GM18868 (cell line): Measurements from ENCODE around the gene FRMD4A.

ENCODE experiments used
- ATAC-seq: cut with Tn5 transposase; IDR thresholded peaks from one replicate; pipeline ENCODE4 v1.9.1; 2021; ENCODE audit warnings: mild to moderate bottlenecking, moderate library complexity; ENCODE audit not compliant: unreplicated experiment

FRMD4A gene

DNA sequence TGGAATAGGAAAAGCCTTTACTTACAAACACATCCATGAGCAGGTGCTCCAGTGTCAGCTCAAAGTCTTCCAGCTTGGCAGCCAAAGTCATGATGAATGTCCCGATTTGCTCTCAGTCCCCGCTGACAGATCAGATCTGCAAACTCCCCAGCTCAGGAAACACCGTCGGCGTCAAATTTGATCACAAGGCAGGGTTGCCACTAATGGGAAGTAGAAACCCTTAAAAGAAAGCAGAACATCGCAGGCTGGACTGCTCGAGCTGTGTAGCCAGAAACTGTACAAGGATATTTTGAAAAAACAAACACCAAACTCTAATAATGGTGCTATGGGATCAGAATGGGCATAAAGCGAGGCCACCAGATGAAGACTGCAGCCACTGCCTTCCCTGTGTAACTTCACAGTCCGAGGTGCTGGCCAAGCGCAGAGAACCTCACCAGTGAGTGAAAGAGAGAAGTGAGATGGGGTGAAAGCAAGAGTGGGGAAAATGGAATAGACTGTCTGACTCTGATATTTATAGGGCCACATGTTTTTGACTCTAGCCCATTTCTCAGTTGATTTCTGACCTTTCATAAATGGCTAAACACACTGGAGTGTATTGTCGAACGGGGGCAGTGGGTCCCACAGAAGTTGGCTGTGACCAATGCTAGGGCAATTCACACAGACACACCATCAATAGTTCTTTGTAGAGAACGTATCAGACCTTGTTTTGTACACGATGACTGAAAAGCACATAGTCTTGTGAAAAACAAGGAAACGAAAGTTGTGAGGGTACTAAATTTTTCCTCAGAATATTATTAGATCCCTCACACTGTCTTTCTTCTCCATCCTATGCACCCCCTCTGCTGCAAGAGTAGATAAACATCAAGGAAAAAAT lies 306.2 kb downstream of the FRMD4A start:
- peak; percentile 40 for ATAC-seq

GRCh38 chr10:14023673-14024328 lies 306.9 kb downstream of the FRMD4A start:
- ATAC-seq, result no peak

DNA sequence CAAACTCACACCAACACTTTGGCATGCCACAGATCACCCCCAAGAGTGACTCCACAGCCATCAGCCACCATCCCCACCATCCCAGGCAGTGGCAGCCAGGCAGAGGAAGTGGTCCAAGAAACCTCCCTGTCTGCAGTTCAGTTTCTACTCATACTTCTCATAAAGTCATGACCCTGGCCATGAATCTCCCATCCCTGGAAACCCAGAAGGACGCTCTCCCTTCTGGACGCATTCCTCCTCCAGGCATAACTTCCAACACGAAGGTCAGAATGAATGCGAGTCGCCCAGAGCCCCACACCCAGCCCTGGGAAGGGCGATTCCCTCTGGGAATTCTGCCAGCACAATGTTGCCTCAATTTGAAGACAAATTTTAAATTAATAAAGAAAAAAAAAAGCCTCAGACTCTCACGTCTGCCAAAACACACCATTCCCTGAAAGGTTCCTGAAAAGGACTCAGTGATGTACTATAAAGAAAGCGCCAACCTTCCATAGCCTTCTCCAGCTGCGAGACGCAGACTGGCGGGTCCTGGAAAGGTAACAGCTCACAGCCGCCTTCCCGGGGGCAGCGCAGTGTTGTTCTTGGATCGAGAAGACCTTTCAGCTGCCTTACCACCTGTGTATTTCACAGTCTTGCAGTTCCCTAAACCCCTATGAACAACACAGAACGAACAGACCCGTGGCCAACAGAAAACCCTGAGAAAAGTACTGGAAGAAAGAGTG lies 307.6 kb downstream of the FRMD4A start:
- no peak for ATAC-seq

DNA sequence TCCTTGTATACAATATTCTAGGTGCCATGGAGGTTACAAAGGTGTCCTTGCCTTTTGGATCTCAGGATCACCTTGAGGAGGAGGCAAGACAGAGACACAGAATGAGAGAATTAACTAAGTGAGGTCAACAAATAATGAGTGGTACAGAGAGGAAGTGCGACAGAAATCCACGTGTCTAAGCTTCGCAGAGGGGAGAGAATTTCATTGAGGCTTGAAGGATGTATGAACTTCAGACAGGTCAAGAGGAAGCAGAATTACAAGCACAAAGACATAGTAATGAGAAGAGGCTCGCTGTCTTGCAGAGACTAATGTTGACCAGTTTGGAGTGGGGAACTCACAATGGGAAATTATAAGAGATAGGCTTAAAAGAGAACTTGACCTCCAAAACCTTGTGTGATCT lies 308.7 kb downstream of the FRMD4A start:
- peak; percentile 32 for ATAC-seq

DNA sequence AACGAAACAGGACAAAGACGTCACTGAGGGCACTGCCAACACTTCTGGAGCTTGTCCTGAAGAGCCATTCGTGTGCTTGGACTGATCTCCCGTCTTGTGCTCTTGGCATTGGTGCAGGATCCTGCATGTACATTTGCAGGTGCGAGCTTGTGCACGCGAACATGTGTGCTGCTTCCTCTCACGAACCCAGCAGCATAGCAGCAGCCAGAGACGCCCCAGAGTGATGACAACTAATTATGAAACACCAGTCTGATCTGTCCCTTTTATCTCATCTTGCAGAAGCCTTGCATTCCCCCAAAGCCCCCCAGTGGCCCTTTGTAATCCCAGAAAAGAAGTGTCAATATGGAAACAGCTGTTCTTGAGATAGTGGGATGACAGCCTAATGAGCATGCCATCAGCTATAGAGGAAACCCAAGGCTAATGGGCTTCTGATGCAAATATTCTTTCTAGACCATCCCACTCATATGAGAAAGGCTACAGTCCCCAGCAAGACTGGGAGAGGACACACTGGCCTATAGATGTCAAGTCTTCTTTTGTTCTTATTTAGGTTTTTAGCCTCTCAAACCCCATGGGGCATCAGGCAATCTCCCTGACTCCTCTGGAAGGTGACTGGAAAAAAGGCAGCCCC lies 310.6 kb downstream of the FRMD4A start:
- ATAC-seq, result peak; percentile 46

- ATAC-seq, result no peak
Measured at GRCh38 chr10:14017467-14017866, 313.3 kb downstream of the FRMD4A start.

DNA sequence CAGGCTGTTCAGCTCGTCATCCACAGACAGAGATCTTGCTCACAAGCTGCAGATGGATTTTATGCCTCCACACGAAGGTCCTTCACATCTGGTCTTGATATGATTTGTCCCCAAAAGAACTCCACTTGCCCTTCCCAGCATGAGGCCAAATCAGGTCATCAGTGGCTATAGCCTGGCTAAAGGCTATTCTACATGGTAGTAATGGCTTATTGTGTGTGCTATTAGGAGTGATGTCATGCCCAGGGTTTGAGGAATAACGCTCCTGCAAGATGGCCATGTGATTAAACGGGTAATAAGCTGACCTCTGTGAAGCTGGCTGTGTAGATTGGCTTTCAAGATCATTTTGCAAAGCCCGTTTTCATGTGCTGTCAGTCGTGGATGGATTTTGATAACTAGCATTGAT lies 313.8 kb downstream of the FRMD4A start:
- ATAC-seq, result no peak

GRCh38 chr10:14016011-14016536 lies 314.6 kb downstream of the FRMD4A start:
- peak; percentile 56 for ATAC-seq

GRCh38 chr10:14014423-14014822 lies 316.3 kb downstream of the FRMD4A start:
- ATAC-seq, result no peak

- ATAC-seq, result no peak
Measured at GRCh38 chr10:14010769-14011574, 319.8 kb downstream of the FRMD4A start.

GRCh38 chr10:14010101-14010558 lies 320.6 kb downstream of the FRMD4A start:
- ATAC-seq, result peak; percentile 29

- ATAC-seq, result peak; percentile 84
Measured at GRCh38 chr10:14009371-14010100, 321.2 kb downstream of the FRMD4A start.

- ATAC-seq, result no peak
Measured at GRCh38 chr10:14008740-14009080, 322.0 kb downstream of the FRMD4A start.

DNA sequence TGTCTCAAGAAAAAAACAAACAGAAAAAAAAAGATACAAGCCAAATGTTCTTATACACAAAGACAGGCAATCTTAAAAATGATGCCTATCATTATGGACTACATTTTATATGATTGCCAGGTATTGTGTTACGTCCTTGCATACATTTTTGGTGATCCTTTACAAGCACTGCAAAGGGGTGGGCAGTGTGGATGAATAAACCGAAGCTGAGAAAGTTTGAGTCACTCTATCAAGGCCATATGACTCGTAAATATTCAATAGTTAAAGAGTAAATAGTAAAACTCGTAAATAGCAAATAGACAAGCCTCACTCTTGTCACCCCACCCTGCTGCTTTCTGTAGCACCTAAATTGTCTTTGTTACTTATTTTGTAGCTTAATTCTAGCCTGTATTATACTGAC lies 326.2 kb downstream of the FRMD4A start:
- ATAC-seq, result no peak

DNA sequence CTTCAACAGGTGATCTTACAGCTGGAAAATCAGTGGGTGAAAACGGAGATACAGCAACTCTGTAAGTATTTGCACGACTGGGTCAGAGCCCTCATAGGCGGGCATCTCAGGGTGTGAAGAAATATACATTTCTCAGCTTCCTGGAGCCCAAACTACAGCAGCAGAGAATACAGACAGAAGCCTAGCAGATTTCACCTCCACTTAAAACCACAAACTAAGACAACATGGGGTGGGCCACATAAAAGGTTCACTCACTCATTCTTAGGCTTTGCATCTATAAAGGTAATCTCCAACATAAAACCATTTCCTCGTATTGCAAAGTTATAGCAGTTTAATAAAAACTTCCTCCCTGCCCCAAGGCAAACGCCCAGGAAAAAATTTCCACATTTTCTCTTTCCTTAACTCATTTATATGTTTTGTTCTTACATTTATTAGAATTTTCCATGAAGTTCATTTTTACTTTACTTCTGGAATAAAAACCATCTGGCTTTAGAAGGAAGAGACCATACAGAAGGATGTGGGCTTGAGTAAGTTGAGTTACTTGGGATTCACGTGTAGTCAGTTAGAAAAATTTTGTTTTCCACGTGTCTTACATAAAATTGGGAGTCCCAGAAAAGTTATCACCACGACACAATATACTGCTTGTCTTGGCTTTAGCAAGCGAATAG lies 327.1 kb downstream of the FRMD4A start:
- no peak for ATAC-seq

DNA sequence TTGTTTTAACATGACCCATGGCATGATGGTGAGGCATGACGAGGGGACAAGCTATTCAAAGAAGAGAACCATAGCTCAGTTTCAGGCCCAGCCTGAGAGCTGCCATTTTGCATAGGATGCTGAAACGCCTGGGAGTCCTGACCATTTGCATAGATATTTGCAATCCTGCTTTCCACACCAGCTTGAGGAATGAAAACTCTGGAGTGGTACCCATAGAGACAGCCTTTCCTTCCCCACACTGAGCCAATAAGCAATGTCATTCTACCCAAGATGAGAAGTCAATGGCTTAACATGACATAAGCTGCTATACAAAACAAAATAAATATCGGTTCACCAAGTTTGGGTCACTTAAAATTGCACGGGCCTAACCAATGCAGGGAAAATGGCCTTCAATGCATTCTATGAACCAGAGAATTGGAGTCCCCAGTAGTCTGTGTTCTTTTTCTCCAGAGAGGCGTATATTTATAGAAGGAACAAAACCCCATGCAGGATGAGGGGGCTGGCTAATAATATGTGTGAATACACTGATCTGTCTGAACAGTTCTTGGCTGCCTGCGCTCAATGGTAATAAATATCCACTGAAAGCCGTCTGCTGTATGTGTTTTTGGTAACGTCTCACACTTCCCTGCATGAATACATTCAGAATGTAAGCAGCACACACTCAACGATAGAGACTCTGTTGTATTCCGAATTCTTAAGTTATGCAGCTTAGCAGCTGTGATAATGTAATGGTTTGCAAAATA lies 329.3 kb downstream of the FRMD4A start:
- ATAC-seq, result no peak

- no peak for ATAC-seq
Measured at GRCh38 chr10:13998163-13998835, 332.4 kb downstream of the FRMD4A start.

DNA sequence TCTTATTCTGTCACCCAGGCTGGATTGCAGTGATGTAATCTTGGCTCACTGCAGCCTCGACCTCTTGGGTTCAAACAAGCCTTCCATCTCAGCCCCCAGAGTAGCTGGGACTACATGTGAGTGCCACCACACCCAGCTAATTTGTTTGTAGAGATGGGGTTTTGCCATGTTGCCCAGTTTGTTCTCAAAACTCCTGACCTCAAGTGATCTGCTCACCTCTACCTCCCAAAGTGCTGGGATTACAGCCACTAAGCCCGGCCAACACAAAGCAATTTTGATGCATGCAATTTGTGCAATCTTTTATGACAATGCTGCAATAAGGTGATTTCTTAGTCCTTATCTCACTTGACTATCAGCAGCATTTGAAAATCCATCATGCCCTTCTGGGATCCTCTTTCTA lies 333.1 kb downstream of the FRMD4A start:
- ATAC-seq, result no peak
